WTC11 (cell line): ENCODE data around the gene AFF3.

Experiments used
- GTF2I ChIP-seq: fragments of 250-450 bp; sonication (Bioruptor Pico); conservative IDR thresholded peaks from 2 replicates; pipeline ENCODE4 v1.4.0; 2021; ENCODE audit warnings: mild to moderate bottlenecking
- JUN ChIP-seq: sonication (generic); formaldehyde crosslinking; IDR thresholded peaks from 2 replicates; pipeline ENCODE4 v1.8.0; 2023; ENCODE audit warnings: mild to moderate bottlenecking, missing genetic modification reagents
- TF ChIP-seq, protein P1 (sequence below): fragments of 200-600 bp; IDR thresholded peaks from 2 replicates; pipeline ENCODE4 v1.8.0; 2022; ENCODE audit warnings: antibody characterized with exemption

DNA sequence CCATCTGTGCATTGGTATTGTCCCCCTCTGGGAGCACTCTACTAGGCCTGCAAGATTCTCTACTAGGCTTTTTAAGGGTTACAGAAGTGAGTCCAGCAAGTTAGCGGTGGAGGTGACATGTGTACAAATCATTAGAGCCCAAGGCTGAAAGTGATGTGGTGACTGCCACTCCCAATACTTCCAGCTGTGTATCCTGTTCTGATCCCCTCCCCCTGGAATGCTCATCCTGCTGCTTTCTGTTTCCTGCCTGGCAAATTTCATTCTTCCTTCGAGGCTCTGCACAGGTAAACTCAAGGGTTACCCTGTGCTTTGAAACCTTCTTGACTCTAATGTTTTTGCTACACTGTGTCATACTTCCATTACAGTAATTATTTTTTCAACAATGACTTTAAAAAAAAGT, 394.0 kb downstream of the AFF3 start:
- TF ChIP-seq GTF2I (CRISPR knock-in tag) (no peak), JUN (CRISPR knock-in tag) (no peak)
- TF ChIP-seq, protein P1, sequence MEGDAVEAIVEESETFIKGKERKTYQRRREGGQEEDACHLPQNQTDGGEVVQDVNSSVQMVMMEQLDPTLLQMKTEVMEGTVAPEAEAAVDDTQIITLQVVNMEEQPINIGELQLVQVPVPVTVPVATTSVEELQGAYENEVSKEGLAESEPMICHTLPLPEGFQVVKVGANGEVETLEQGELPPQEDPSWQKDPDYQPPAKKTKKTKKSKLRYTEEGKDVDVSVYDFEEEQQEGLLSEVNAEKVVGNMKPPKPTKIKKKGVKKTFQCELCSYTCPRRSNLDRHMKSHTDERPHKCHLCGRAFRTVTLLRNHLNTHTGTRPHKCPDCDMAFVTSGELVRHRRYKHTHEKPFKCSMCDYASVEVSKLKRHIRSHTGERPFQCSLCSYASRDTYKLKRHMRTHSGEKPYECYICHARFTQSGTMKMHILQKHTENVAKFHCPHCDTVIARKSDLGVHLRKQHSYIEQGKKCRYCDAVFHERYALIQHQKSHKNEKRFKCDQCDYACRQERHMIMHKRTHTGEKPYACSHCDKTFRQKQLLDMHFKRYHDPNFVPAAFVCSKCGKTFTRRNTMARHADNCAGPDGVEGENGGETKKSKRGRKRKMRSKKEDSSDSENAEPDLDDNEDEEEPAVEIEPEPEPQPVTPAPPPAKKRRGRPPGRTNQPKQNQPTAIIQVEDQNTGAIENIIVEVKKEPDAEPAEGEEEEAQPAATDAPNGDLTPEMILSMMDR = no peak
